ENCODE measurements around the gene SDK1.

SDK1 gene

DNA sequence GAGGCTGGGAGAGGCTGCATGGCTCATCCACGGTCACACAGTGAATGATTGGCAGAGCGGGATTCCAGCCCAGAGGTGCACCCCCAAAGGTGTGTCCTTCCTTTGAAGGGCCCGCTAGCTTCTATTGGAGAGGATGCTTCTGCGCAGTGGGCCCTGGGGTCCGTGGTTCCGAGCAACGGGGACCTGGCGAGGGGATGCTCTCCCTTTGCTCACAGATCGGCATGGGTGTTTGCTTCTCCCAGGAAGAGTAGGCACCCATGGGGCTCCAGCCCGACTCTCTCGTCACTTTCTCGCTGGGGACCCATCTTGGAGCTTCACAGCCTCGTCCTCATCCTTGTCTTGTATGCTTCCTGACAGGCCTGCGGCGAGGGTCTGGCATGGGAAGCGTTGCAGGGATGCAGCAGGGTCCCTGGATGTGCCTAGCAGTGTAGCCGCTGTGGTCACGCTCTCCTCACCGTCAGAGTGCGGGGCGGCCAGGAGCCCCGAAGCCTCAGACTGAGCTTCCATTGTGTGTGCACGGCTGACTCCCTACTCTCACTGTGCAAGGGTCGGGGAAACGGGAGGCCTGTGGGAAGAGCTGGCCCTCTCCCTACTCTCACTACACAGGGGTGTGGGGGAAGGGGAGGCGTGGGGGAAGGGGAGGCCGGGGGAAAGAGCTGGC lies 842.6 kb downstream of the SDK1 start:
- Histone ChIP-seq H4K20me1 (ENCODE audit: insufficient read depth, low read length) (no peaks in the 10 kb centered on the region), H3K27me3 (ENCODE audit: insufficient read depth, low read length, poor library complexity) (no peaks in the 10 kb centered on the region), H3K4me3 (ENCODE audit: low read depth in 1 of 2, low read length in 2 of 2) (no peak overlapping the region), H3K9me3 (ENCODE audit: insufficient read depth, low read length, severe bottlenecking) (no peaks in the 10 kb centered on the region), H3K4me2 (ENCODE audit: insufficient read depth, low read length) (no peak overlapping the region), H3K79me2 (ENCODE audit: insufficient read depth, low read length) (no peaks in the 10 kb centered on the region), H3K4me1 (ENCODE audit: insufficient read depth, low read length) (no peaks in the 10 kb centered on the region), H3K9ac (ENCODE audit: low read depth, low read length) (no peak overlapping the region), H3K36me3 (ENCODE audit: insufficient read depth, low read length) (no peaks in the 10 kb centered on the region), H2AFZ (ENCODE audit: low read depth, low read length) (no peak overlapping the region), H3K27ac (ENCODE audit: low read length) (no peak overlapping the region)
- ATAC-seq (ENCODE audit: insufficient read depth, low read depth) (no peak), DNase-seq (no peak)
- no peak for TF ChIP-seq EZH2 (IDR thresholded peaks at IDR 0.05; ENCODE audit: borderline replicate concordance, low read depth, low read length, severe bottlenecking)
- TF ChIP-seq, protein P1, sequence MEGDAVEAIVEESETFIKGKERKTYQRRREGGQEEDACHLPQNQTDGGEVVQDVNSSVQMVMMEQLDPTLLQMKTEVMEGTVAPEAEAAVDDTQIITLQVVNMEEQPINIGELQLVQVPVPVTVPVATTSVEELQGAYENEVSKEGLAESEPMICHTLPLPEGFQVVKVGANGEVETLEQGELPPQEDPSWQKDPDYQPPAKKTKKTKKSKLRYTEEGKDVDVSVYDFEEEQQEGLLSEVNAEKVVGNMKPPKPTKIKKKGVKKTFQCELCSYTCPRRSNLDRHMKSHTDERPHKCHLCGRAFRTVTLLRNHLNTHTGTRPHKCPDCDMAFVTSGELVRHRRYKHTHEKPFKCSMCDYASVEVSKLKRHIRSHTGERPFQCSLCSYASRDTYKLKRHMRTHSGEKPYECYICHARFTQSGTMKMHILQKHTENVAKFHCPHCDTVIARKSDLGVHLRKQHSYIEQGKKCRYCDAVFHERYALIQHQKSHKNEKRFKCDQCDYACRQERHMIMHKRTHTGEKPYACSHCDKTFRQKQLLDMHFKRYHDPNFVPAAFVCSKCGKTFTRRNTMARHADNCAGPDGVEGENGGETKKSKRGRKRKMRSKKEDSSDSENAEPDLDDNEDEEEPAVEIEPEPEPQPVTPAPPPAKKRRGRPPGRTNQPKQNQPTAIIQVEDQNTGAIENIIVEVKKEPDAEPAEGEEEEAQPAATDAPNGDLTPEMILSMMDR (IDR thresholded peaks at IDR 0.05; ENCODE audit: borderline replicate concordance, extremely low read depth, low read length, poor library complexity, severe bottlenecking) = no peak

DNA sequence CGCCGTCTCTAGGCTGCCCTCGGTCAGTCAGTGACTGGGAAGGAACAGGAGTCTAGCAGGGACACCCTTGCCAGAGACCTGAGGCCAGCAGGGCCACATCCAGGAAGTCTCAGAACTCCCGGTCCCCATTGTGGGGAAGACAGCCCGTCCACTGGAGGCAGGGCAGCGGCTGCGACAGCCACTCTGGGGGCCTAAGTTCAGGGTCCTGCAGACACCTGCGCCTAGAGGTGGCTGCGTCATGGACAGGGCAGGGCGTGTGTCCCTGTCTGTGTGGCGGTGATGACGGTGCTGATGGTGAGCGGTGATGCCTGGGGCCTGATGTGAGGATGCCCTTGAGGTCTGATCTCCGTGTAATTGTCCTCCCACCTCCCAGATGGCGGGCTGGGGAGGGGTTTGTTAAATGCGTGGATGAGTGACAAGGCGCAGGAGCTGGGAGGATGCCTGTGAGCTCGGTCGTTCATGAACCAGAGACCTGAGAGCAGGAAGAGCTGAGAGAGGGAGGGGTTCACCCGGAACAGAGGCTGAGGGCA lies 843.2 kb downstream of the SDK1 start:
- DNase-seq = no peak
- Histone ChIP-seq H3K4me2 (ENCODE audit: insufficient read depth, low read length) (no peak overlapping the region), H3K27me3 (ENCODE audit: insufficient read depth, low read length, poor library complexity) (no peaks in the 10 kb centered on the region), H3K4me1 (ENCODE audit: insufficient read depth, low read length) (no peaks in the 10 kb centered on the region), H3K27ac (ENCODE audit: low read length) (no peak overlapping the region), H3K9me3 (ENCODE audit: insufficient read depth, low read length, severe bottlenecking) (no peaks in the 10 kb centered on the region), H4K20me1 (ENCODE audit: insufficient read depth, low read length) (no peaks in the 10 kb centered on the region), H3K4me3 (ENCODE audit: low read depth in 1 of 2, low read length in 2 of 2) (no peak overlapping the region), H3K36me3 (ENCODE audit: insufficient read depth, low read length) (no peaks in the 10 kb centered on the region), H3K79me2 (ENCODE audit: insufficient read depth, low read length) (no peaks in the 10 kb centered on the region), H2AFZ (ENCODE audit: low read depth, low read length) (no peak overlapping the region), H3K9ac (ENCODE audit: low read depth, low read length) (no peak overlapping the region)
- no peak for ATAC-seq (ENCODE audit: insufficient read depth, low read depth)
- TF ChIP-seq, protein P1 (IDR thresholded peaks at IDR 0.05; ENCODE audit: borderline replicate concordance, extremely low read depth, low read length, poor library complexity, severe bottlenecking) = no peak
- no peak for TF ChIP-seq EZH2 (IDR thresholded peaks at IDR 0.05; ENCODE audit: borderline replicate concordance, low read depth, low read length, severe bottlenecking)

DNA sequence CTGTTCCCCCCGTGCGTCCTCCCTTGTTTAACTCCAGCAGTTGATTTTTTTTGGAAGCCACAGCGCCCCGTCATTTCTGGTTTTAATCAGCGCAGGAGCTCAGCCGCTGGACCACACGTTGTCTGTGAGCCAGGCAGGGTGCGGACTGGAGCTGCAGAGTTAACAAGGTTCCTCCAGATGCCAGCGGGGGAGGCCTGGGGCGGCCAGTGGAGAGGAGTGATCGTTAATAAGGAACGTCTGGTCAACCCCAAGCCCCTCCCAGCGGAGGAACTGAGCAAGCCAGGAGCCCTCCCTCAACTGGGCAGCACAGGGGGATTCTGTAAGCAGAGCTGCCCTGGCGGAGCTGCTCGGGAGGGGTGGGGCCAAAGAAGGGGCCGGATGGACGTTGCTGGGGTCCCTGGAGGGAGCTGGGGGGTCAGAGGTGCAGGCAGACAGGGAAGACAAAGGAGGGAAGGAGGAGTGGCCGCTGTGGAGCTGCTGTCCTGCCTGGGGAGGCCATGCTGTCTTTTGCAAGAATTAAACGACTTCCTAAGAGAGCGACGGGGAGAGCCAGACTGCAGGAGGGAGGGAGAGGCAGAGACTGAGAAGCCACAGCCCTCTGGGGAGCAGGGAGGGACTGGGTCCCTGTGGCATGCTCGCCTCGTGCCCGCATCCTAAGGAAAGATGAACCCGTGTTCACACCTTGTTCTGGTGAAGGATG lies 843.9 kb downstream of the SDK1 start:
- H2AFZ ChIP-seq (ENCODE audit: low read depth, low read length) = no peak overlapping the region

More for the DNA sequence above, 843.9 kb downstream of the SDK1 start:
- Histone ChIP-seq H3K4me1 (ENCODE audit: insufficient read depth, low read length) (no peaks in the 10 kb centered on the region), H3K79me2 (ENCODE audit: insufficient read depth, low read length) (no peaks in the 10 kb centered on the region), H3K27ac (ENCODE audit: low read length) (no peak overlapping the region), H3K9ac (ENCODE audit: low read depth, low read length) (no peak overlapping the region), H3K36me3 (ENCODE audit: insufficient read depth, low read length) (no peaks in the 10 kb centered on the region), H3K4me3 (ENCODE audit: low read depth in 1 of 2, low read length in 2 of 2) (no peak overlapping the region), H3K9me3 (ENCODE audit: insufficient read depth, low read length, severe bottlenecking) (no peaks in the 10 kb centered on the region), H4K20me1 (ENCODE audit: insufficient read depth, low read length) (no peaks in the 10 kb centered on the region; the same call in 1 of the 2 replicates), H3K27me3 (ENCODE audit: insufficient read depth, low read length, poor library complexity) (no peaks in the 10 kb centered on the region), H3K4me2 (ENCODE audit: insufficient read depth, low read length) (no peak overlapping the region)
- ATAC-seq (ENCODE audit: insufficient read depth, low read depth) (no peak), DNase-seq (no peak)
- no peak for TF ChIP-seq EZH2 (IDR thresholded peaks at IDR 0.05; ENCODE audit: borderline replicate concordance, low read depth, low read length, severe bottlenecking)
- TF ChIP-seq, protein P1 (IDR thresholded peaks at IDR 0.05; ENCODE audit: borderline replicate concordance, extremely low read depth, low read length, poor library complexity, severe bottlenecking) = no peak
